SKM-1 (cell line): ENCODE results near the gene PMFBP1.

Experiments
- DNase-seq: peaks from one replicate; lab custom pipeline; 2025; ENCODE audit not compliant: unreplicated experiment; lab: John Stamatoyannopoulos, UW

Gene PMFBP1

GRCh38 chr16:72172105-72173034, at the start of gene PMFBP1:
TSS of gene PMFBP1 (minus strand) at chr16:72172155. CDS start at chr16:72171208, 947 bp downstream.
- DNase-seq: peak; percentile 95

GRCh38 chr16:72221630-72222024, 49.7 kb upstream of the PMFBP1 start:
- no peak for DNase-seq

- DNase-seq: no peak
These were observed 49.1 kb upstream of the PMFBP1 start for GRCh38 chr16:72220875-72221629.

GRCh38 chr16:72219282-72219681, 47.3 kb upstream of the PMFBP1 start:
- no peak for DNase-seq

- DNase-seq: no peak
These were observed 44.8 kb upstream of the PMFBP1 start for GRCh38 chr16:72216767-72217166.

- DNase-seq: no peak
These were observed 42.9 kb upstream of the PMFBP1 start for GRCh38 chr16:72214821-72215220.

GRCh38 chr16:72211110-72211509, 39.2 kb upstream of the PMFBP1 start:
- DNase-seq: no peak

- no peak for DNase-seq
These were observed 38.6 kb upstream of the PMFBP1 start for GRCh38 chr16:72210555-72210954.

GRCh38 chr16:72210072-72210471, 38.1 kb upstream of the PMFBP1 start:
- no peak for DNase-seq

GRCh38 chr16:72206299-72206698, 34.3 kb upstream of the PMFBP1 start:
- no peak for DNase-seq

- DNase-seq: peak; percentile 89
These were observed 31.4 kb upstream of the PMFBP1 start for GRCh38 chr16:72203401-72203800.

GRCh38 chr16:72202014-72202413, 30.1 kb upstream of the PMFBP1 start:
- no peak for DNase-seq

- DNase-seq: no peak
These were observed 29.4 kb upstream of the PMFBP1 start for GRCh38 chr16:72201387-72201786.

GRCh38 chr16:72199761-72200337, 27.9 kb upstream of the PMFBP1 start:
- DNase-seq: no peak

- DNase-seq: no peak
These were observed 26.8 kb upstream of the PMFBP1 start for GRCh38 chr16:72198771-72199201.

GRCh38 chr16:72198021-72198711, 26.2 kb upstream of the PMFBP1 start:
- DNase-seq: no peak

- no peak for DNase-seq
These were observed 25.6 kb upstream of the PMFBP1 start for GRCh38 chr16:72197545-72197944.

GRCh38 chr16:72195609-72196008, 23.7 kb upstream of the PMFBP1 start:
- DNase-seq: no peak

GRCh38 chr16:72191551-72191950, 19.6 kb upstream of the PMFBP1 start:
- no peak for DNase-seq

- no peak for DNase-seq
These were observed 18.0 kb upstream of the PMFBP1 start for GRCh38 chr16:72189865-72190371.

GRCh38 chr16:72188541-72188940, 16.6 kb upstream of the PMFBP1 start:
- no peak for DNase-seq
